NCI-H146 treated with DMSO at 0.1 percent for 48 hours (cell line): ENCODE measurements around the gene ENC1.

Experiments
- DNase-seq: peaks from one replicate; lab custom pipeline; 2025; ENCODE audit not compliant: unreplicated experiment; lab: John Stamatoyannopoulos, UW

Gene ENC1

DNA sequence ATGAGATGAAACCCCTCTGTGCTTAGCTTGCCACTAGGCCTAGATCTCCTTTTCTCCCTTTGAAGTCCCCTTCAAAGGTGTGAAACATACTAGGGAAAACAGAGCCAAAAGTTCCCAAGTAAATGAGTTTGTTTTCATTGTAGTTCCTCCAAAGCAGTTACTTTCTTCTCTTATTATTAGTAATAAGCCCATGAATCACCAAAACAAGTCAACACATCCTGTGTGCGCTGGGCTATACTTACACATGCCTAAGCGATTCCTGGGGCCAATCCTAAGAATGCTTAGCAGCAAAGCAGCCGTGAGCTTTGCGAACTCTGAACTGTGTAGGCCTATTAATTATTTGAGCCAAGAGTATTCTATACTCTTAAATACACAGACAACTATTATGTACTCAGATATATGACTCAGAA is 7.6 kb downstream of the ENC1 start:
- DNase-seq: no peak

DNA sequence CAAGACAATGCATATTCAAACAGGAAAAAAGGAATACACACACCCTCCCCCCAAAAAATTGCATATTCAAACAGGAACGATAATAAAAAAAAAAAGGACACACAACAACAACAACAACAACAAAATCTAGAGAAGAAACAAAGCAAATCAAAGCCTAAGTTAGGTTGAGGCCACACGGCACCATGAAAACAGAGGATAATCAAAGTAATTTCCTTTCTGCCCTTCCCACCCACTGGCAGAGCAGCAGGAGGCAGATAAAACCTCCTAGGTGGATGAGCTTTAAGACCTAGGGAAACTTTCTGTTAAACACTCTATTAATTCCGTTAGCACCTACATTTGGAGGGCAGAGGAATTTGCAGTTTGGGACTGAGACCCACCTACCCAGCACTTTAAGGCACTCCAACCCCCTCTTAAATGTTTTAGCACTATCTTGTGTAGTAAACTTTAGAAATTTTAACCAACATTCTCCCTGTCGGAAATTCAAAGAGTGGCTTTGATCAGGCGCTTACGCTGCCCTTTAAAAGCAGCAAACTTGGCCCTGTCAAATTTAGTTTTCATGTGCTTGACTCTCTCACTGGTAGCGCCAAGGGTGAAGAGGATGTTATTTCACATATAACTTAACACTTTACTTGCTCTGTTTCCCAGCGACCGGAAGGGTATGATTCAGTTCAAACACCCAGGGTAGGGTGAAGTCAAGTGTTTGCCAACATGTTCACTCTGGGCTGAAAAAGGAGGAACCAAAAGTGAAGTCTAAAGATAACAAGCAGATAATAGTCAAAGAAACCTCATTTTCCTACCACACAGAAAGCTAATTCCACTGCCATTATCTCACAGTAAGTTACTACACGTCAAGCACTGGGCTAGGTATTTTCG is 9.2 kb downstream of the ENC1 start:
- DNase-seq: no peak

DNA sequence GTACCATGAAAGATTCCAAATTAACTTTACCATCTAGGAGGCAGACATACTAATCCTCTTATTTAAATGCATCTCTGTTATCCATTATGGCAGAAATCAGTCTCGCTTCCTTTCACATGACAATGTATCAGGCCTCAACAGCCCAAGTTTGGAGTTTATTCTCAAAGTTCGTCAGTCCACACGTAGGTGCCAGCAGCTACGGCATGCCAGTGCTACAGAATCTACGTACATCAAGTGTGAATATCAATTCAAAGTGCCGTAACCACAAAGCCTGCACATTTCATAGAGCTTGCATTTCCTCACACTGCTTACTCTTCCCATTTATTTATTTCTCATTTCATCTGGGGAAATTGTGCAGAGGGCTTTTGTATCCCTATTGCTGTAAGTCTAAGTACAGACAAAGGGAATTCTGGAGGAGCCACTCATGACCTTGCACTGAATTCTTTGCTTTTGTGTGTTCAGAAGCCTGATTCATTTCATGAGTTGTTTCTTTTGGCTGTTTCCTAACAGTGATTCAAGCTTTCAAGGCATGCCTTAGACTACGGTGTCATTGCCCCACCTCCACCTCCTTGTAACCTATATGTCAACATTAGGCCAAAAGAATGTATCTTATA is 10.0 kb downstream of the ENC1 start:
- no peak for DNase-seq

DNA sequence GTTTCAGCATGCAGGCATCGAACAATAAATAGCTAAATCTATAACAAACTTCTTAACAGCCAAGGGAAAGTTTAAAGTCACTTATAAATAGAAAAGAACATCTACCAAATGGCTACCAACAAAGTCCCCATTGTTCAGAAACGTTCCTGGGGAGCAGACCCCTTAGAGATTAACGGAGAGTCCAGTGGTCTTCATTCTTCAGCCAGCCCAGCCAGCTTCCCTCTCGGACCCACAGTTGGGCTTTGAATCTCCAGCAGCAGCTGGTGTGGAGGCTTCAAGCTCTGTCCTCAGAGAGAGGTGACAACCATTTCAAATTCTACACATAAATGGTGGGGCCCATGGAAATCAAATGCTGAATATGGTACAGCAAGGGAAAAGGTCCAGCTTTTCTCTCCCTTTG is 11.2 kb downstream of the ENC1 start:
- no peak for DNase-seq

DNA sequence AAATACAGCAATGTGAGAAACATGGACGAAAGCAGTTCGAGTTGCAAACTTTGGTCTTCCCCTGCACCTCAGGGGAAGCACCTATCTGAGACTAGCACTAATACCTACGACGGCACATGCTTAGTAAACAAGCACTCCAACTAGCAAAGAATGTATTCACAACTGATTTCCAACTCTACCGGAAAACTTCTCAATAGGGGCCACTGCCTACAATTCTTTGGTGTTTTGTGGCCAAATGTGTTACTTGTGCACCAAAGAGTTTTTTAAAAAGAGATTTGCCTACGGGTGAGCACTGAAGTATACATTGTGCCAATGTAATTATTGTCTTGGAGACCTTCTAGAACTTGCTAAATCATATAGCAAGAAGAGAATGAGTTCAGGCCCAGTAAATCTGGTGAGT is 12.2 kb downstream of the ENC1 start:
- DNase-seq: no peak

DNA sequence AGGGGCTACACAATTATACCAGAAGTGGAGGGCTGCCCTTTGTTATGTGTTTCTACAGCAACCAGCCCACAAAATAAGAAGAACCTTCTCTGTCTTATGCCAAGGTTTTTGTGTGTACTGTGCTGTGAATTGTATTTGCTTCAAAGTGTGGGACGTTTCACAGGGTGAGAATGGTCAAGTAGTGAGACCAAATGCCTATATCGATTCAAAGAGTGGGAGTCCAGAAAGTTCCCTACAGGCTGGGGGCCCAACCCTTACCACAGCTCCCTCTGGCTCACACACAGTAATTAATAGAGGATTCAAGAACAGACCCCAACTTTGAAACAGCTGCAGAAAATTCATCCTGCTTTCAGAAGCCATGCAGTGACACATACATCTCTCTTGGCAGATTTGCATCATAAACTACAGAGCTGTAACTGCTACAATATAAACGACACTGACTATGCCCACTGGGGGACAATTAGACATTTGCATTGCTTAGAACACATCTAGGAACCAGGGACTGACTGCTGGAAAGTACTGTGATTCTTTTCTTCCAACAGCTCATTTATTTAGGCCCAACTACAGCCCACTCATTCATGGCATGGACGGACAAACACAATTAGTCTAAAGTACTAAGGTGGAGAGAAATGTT is 12.8 kb downstream of the ENC1 start:
- DNase-seq: no peak

DNA sequence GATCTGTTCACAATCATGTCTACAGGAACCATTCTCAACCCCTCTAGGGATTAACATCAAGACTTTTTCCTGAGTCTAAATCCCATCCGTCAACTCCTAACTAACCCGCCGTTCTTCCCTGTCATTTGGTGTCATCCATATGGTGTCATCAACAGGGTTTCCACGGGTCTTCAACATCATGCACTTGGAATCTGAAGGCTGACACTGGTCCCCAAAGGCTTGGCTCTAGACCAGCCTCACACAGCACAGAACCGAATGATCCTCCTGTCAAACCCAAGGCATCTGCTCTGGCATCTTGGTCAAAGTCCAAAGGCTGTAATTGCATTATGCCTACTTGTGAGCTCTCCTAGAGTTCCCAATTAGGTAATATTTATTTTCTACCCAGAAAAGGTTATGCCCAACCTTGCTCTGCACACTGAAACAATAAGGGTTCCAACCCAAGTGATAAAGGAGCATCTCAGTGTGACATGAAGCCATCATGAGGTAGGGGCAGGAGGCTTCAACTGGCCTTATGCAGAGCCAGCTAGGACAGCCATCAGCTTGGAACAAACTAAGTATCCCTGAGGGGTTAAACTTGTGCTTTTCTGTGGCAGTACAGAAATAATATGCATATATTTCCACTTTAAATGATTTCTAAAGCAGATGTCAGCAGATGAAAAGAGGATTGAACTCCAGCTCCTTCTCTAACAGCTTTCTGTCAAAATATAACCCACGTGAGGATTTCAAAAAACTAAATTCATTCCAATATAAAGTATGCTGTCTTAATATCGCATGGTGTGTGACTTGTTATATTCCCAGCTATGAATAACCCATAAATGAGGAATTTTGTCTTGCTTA is 13.9 kb downstream of the ENC1 start:
- no peak for DNase-seq

DNA sequence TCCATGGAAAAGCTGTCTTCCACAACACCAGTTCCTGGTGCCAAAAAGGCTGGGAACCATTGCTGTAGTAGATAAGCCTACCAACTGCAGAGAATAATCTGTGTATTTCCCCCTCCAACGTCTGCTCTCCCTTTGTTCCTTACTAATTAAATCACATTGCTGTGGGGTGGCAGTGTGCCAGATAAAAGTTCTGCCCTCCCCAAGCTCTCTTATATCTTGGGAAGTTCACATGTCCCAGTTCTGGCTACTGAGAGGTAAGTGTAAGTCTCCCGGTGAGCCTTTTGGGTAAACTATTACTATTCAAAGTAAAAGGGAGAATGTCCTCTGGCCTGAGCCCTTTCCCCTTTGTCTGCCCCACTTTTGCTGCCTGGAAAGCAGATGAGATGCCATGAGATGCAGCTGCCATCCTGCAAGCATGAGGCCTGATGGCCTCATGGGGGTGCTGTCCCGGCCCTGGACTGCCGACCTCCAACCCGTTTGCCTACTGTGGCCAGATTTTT is 14.7 kb downstream of the ENC1 start:
- DNase-seq: no peak

DNA sequence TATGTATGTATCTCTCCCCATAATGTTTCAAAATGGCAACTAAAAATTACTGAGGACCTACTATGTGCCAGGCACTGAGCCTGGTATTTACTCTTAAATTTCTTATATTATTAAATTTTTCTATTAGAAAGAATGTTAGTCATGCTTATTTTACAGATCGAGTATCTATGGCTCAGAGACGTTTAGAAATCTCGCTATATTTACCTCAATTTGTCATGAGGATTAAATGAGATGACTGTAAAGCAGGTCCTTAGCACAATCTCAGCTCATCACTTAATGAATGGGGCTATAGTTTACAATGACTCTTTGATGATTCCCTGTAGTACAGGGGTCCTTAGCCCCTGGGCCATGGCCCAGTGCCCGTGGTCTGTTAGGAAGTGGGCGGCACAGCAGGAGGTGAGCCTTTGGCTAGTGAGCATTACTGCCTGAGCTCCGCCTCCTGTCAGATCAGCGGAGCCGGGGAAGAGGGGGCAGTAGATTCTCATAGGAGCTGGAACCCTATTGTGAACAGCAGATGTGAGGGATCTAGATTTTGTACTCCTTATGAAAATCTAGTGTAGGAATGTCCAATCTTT is 15.5 kb downstream of the ENC1 start:
- DNase-seq: no peak

DNA sequence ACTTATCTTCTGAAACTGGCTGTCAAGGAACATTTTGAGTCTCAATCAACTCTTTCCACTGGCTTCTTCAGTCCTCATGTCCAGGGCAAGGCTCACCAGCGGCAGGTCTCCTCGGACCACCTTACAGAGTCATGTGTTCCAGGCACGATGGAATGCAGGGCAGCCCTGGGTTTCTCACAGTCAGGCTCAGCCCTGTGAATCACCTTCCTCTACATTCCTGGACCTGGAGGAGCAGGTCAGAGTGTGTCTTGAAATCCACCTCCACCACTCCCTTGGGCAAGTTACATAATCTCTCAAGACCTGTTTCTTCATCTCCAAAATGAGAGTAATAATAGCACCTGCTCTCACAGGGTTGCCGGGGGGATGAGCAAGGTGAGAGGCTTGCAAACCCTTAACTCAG is 16.0 kb downstream of the ENC1 start:
- no peak for DNase-seq

DNA sequence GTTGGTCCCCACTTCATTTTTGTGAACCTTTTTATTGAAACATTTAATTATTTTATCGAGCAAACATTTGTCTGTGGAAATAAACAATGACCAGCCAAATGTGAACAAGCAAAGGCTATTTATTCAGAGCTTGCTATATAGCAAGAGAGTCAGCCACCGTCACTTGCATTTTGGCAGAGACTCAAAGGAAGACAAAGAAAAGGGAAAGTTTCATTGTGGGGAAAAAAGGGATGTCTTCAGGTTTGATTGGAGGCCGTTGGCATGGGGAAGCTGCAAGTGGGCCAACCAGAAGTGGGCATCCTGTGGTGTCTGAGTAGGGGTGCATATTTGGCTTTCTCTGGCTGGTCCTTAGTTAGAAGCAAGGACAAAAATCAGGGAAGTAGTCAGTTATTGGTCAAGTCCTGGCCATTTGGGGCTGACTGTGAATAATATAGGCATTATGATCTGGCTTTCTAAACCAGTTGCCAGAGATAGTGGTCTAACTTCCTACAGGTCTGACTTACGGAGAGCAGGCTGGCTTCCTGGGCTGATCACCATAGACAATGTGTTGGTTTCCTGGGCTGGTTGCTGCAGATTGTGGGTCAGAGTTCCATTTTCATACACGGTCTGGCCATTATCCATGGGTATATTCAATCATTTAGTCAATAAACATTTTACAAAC is 16.6 kb downstream of the ENC1 start:
- DNase-seq: no peak

DNA sequence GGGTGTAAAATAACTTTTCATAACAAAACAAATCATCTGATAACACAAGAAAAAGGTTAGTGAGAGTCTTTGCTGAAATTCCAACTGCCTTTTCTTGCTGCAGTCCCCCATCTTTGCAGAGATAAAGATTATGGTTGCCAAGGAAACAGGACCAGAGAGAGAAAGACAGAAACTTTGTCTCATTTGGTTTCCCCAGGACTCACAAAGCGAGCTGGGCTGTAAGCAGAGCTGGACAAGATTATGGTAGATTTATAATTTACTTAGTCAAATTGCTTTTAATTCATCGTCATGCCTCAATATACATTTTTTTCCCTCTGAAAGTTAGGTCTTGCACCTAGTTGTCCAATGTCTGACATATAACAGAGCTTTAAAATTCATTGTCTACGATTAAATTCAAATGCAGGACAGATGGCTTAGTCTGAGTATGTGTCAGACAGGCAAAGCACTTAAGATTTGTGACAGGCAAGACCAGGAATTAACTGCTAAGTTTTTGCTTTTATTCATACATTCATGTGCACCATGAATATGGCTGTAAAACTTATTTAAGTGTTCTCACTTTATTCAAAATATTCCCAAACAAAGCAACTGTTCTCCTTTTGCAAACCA is 17.4 kb downstream of the ENC1 start:
- DNase-seq: no peak

DNA sequence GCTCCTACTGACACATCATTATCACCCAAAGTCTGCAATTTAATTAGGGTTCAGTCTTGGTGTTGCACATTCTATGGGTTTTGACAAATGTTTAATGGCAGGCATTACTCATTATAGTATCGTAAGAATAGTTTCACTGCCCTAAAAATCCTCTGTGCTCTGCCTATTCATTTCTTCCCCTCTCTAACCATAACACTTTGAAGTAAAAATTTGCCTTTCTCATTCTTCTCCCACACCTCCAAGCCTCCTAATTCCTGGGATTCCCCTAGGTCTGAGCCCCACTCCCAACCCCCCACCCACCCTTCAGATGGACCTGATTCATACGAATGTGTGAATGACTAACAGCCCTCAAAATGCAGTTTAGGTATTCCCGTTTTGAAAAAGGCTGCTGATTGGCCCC is 18.4 kb downstream of the ENC1 start:
- DNase-seq: no peak

DNA sequence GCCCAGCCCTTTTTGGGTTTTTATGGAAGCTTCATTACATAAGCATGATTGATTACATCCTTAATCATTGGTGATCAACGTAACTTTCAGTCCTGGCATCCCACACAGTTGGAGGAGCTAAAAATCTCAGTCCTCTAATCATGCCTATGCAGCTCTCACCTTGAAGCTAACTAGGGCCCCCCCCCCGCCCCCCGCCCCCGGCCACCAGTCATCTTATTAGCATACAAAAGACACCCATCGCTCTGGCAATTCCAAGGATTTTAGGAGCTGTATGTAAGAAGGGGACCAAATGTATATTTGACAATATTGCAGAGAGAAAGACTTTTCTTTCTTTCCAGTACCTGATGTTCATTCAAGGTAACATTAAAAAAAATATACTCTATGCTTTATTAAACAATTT is 19.0 kb downstream of the ENC1 start:
- DNase-seq: no peak

DNA sequence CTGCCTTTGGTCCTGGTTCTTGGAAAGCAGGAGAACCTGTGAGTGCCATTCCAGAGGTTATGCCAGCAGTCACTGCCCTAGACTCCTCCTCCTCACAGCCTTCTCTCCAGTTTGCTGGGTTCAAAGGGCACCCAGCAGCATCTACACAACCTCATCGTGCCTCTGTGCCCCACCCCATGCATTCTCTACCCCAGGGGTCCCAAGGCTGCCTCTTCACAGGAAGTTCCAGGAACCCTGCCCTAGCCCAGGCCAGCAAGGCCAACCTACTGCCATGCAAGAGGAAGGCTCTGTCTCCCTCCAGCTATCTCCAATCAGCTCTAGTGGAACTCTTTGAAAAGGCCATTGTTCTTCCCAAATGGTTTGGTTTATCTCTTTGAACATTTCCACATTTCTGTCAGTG is 21.2 kb downstream of the ENC1 start:
- DNase-seq: no peak

DNA sequence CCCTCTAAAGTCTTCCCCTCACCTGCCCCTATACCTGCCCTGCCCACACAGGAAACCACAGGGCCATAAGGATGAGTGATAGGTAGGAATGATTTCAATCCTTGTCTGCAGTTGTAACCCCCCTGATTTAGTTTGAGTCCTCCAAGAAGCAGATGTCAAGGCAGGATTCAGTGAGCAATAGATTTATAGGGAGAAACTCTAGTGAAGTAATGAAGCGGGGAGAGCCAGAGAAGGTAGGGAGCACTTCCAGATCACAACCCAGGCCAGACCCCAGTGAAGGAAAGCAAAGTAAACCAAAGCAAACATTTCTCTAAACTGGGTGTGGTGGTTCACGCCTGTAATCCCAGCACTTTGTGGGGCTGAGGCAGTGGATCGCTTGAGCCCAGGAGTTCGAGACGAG is 22.4 kb downstream of the ENC1 start:
- no peak for DNase-seq

DNA sequence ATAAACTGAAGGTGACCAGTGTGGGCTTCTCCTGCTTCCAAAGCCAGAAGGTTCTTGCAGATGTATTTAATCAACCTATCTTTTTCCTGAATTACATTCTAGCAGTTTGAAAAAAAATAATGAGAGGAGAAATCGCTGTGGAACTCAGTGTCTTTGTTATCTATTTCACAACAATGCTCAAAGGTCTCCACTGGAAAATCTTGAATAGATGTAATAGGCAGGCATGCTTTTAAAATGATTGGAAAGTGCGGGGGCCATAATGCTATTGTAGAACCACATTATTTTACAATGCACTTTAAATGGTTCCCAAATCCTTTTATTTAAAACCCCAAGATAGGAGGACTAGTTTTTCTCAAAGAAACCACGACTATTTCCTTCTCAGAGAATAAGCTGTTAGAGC is 23.3 kb downstream of the ENC1 start:
- no peak for DNase-seq

DNA sequence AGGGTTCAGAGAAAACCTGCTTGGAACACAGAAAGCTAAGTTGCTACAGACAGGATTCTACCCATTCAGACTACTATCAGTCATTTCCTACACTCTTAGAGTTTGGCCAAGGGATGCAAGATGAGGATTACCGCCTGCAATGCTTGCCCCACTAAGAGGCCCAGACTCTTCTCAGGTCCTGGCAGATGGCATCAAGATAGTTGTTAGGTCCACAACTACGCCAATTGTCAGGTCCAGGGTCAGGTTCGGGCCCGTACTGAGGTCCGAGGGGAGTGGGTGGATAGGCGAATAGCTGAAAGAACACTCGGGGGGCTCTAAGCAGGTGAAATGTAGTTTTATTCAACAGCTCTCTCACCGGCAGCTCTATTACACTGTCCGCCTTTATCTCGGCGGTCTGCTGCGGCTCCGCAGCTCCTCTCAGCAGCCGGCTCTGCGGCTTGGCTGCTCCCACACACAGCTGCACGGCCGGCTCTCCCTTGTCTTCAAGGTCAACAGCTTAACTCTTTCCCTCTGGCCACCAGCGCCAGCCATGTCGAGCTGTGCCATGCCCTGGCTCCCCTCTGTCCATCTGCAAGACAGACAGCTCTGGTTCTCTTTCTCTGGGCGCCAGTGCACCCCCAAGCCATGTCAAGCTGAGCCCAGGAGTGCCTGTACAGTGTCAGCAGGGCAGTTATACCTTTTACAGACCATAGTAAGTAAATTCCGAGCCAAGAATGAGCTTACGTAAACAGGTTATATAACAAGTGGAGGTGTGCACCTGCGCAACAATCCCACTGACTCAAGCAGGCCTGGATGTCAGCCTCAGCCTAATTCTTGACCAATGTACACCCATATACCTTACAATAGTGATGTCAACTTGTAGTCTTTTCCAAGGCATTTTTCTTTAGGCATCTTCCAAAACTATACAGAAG is 24.0 kb downstream of the ENC1 start:
- no peak for DNase-seq

DNA sequence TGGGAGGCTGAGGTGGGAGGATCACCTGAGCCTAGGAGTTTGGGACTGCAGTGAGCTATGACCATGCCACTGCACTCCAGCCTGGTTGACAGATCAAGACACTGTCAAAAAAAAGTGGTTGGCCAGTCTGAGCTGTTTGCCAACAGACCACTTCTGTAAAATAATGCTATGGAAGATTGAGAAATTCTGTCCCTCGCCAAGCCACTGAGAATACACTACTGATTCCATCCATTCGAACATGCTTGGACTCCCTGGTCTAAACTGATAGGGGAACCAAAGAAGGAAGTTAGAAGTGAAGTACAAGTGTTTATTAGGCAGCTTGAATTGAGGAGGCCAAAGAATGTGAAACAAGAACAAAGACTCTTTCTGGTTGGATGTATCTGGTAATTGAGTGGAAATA is 27.2 kb downstream of the ENC1 start:
- no peak for DNase-seq
